Measurements from ENCODE around the gene IQCF5. TPM values are rescaled to one million over a fixed set of nuclear protein-coding genes. Genes with fewer than 3 reads are reported as not detected.

The IQCF5 gene
- total and polyA plus RNA-seq, 2 experiments from 2014 or later: not detected

DNA sequence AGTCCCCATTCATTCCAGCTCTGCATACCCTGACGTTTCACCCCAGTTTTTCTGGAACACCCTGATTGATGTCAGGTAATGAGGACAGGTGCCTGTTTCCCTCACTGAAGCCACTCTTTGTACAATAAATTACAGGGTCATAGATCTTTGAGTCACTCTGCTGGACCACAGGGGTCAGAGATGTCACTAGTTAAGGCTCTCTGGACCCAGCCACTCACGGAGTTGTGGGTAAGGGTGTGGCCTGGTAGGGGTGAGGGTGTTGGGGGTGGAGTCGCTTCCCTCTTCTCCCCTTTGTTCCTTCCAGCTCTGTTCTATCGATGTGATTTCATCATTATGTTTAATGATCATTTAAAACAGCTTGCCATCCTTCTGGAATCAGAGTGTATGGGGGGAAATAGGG, 512 bp downstream of the IQCF5 start:
- H3K4me1 ChIP-seq (ENCODE audit: insufficient read depth): no peaks in the 10 kb centered on the region
- H3K9me2 ChIP-seq (ENCODE audit: insufficient read depth): 0 out of 2 replicates have a peak, but pooled peaks cover 5% of the 10 kb centered on the region
- no peak overlapping the region for H3K4me3 ChIP-seq
- H3K27ac ChIP-seq (ENCODE audit: low read depth): no peak overlapping the region
- Mint-ChIP-seq H3K27ac (no peak overlapping the region), H3K4me3 (no peak overlapping the region), H3K36me3 (ENCODE audit: low read depth) (no peaks in the 10 kb centered on the region), H3K4me1 (peaks cover 2% of the 10 kb centered on the region; the same call in 1 of the 3 replicates), H3K27me3 (ENCODE audit: insufficient read depth, low read depth, poor library complexity) (peaks cover 9% of the 10 kb centered on the region), H3K9me3 (no peaks in the 10 kb centered on the region)
- no peak for DNase-seq (ENCODE audit: low spot score)
- H3K27me3 ChIP-seq (ENCODE audit: insufficient read depth): no peaks in the 10 kb centered on the region
- H3K79me2 ChIP-seq (replicated peaks; ENCODE audit: insufficient read depth): no peaks in the 10 kb centered on the region
- TF ChIP-seq ZNF114 (CRISPR knock-in tag; IDR thresholded peaks at IDR 0.05) (no peak), EZH2phosphoT487 (IDR thresholded peaks at IDR 0.05; ENCODE audit: unreplicated experiment) (no peak), NANOG (IDR thresholded peaks at IDR 0.05; ENCODE audit: borderline replicate concordance) (no peak), ZNF331 (CRISPR knock-in tag; IDR thresholded peaks at IDR 0.05; ENCODE audit: low read depth) (no peak), STAT1 (IDR thresholded peaks at IDR 0.05; ENCODE audit: unreplicated experiment) (no peak), EZH2 (IDR thresholded peaks at IDR 0.05; ENCODE audit: low read depth, unreplicated experiment) (no peak), JUNB (IDR thresholded peaks at IDR 0.05; ENCODE audit: unreplicated experiment) (no peak), CREB1 (CRISPR knock-in tag; IDR thresholded peaks at IDR 0.05; ENCODE audit: low read depth) (no peak)
- TF ChIP-seq, protein P1, sequence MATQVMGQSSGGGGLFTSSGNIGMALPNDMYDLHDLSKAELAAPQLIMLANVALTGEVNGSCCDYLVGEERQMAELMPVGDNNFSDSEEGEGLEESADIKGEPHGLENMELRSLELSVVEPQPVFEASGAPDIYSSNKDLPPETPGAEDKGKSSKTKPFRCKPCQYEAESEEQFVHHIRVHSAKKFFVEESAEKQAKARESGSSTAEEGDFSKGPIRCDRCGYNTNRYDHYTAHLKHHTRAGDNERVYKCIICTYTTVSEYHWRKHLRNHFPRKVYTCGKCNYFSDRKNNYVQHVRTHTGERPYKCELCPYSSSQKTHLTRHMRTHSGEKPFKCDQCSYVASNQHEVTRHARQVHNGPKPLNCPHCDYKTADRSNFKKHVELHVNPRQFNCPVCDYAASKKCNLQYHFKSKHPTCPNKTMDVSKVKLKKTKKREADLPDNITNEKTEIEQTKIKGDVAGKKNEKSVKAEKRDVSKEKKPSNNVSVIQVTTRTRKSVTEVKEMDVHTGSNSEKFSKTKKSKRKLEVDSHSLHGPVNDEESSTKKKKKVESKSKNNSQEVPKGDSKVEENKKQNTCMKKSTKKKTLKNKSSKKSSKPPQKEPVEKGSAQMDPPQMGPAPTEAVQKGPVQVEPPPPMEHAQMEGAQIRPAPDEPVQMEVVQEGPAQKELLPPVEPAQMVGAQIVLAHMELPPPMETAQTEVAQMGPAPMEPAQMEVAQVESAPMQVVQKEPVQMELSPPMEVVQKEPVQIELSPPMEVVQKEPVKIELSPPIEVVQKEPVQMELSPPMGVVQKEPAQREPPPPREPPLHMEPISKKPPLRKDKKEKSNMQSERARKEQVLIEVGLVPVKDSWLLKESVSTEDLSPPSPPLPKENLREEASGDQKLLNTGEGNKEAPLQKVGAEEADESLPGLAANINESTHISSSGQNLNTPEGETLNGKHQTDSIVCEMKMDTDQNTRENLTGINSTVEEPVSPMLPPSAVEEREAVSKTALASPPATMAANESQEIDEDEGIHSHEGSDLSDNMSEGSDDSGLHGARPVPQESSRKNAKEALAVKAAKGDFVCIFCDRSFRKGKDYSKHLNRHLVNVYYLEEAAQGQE (IDR thresholded peaks at IDR 0.05; ENCODE audit: unreplicated experiment): no peak
- TF ChIP-seq, protein P2, sequence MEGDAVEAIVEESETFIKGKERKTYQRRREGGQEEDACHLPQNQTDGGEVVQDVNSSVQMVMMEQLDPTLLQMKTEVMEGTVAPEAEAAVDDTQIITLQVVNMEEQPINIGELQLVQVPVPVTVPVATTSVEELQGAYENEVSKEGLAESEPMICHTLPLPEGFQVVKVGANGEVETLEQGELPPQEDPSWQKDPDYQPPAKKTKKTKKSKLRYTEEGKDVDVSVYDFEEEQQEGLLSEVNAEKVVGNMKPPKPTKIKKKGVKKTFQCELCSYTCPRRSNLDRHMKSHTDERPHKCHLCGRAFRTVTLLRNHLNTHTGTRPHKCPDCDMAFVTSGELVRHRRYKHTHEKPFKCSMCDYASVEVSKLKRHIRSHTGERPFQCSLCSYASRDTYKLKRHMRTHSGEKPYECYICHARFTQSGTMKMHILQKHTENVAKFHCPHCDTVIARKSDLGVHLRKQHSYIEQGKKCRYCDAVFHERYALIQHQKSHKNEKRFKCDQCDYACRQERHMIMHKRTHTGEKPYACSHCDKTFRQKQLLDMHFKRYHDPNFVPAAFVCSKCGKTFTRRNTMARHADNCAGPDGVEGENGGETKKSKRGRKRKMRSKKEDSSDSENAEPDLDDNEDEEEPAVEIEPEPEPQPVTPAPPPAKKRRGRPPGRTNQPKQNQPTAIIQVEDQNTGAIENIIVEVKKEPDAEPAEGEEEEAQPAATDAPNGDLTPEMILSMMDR (conservative IDR thresholded peaks at IDR 0.05; ENCODE audit: low read depth in 2 of 2): no peak
- TF ChIP-seq, protein P3, sequence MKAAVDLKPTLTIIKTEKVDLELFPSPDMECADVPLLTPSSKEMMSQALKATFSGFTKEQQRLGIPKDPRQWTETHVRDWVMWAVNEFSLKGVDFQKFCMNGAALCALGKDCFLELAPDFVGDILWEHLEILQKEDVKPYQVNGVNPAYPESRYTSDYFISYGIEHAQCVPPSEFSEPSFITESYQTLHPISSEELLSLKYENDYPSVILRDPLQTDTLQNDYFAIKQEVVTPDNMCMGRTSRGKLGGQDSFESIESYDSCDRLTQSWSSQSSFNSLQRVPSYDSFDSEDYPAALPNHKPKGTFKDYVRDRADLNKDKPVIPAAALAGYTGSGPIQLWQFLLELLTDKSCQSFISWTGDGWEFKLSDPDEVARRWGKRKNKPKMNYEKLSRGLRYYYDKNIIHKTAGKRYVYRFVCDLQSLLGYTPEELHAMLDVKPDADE (IDR thresholded peaks at IDR 0.05): no peak
- H4K20me1 ChIP-seq (replicated peaks; ENCODE audit: insufficient read depth): no peaks in the 10 kb centered on the region
- H2AFZ ChIP-seq: no peak overlapping the region
- H3K4me2 ChIP-seq: no peak overlapping the region
- ATAC-seq: no peak
- no peaks in the 10 kb centered on the region for H3K36me3 ChIP-seq (ENCODE audit: insufficient read depth)
- no peaks in the 10 kb centered on the region for H3F3A ChIP-seq (replicated peaks; ENCODE audit: low read depth)

Measured in GM23338 (cell line).